Lower lobe of right lung (tissue), 2 donors: Measurements from ENCODE around the gene ABCG2. TPM values are rescaled to one million over a fixed set of nuclear protein-coding genes. Genes with fewer than 3 reads are reported as not detected.

Source experiments
- ATAC-seq, 2 donors: fragments of 200-7000 bp; cut with Tn5 transposase; one replicate each; pipeline ENCODE4 v1.9.1; 2020 to 2022; ENCODE audit warnings: mild to moderate bottlenecking in 2 of 2, moderate library complexity in 2 of 2
- DNase-seq: peaks from one replicate; pipeline ENCODE4 v3.0.0-alpha.2; 2020
- H3K27ac ChIP-seq: fragments of 200-600 bp; one replicate; pipeline ENCODE4 v1.8.0; 2022
- H3K27me3 ChIP-seq: fragments of 200-600 bp; one replicate; pipeline ENCODE4 v1.8.0; 2022; ENCODE audit warnings: low read depth
- H3K36me3 ChIP-seq: fragments of 200-600 bp; one replicate; pipeline ENCODE4 v1.8.0; 2022; ENCODE audit warnings: mild to moderate bottlenecking
- H3K4me1 ChIP-seq: fragments of 200-600 bp; one replicate; pipeline ENCODE4 v1.8.0; 2022
- H3K4me3 ChIP-seq: fragments of 200-600 bp; one replicate; pipeline ENCODE4 v1.8.0; 2022; ENCODE audit warnings: mild to moderate bottlenecking
- H3K9me3 ChIP-seq: fragments of 200-600 bp; one replicate; pipeline ENCODE4 v1.8.0; 2022
- intact Hi-C: fragments of 100-400 bp; cut with DNase I; formaldehyde crosslinking; loops from one replicate; pipeline ENCODE4 v1.11.0; 2022
- total RNA-seq: library from RNA; stranded (reverse); fragmentation: NEBNext Ultra II Directional; extraction: Animal tissue kit (Norgen Biotek cat#: 25700); gene quantifications from one replicate; pipeline ENCODE4 v1.2.1, GENCODE V29; 2021
- TF ChIP-seq, protein P1 (sequence below): fragments of 200-600 bp; IDR thresholded peaks from one replicate; pipeline ENCODE4 v1.8.0; 2022; ENCODE audit warnings: antibody characterized with exemption, mild to moderate bottlenecking
- donor health status: DM: no; HTN: yes; CAD: no; lungs with severe emphysema.

ABCG2 gene
- total RNA-seq, 1 donor from 2014 or later, result 9.1 TPM

DNA sequence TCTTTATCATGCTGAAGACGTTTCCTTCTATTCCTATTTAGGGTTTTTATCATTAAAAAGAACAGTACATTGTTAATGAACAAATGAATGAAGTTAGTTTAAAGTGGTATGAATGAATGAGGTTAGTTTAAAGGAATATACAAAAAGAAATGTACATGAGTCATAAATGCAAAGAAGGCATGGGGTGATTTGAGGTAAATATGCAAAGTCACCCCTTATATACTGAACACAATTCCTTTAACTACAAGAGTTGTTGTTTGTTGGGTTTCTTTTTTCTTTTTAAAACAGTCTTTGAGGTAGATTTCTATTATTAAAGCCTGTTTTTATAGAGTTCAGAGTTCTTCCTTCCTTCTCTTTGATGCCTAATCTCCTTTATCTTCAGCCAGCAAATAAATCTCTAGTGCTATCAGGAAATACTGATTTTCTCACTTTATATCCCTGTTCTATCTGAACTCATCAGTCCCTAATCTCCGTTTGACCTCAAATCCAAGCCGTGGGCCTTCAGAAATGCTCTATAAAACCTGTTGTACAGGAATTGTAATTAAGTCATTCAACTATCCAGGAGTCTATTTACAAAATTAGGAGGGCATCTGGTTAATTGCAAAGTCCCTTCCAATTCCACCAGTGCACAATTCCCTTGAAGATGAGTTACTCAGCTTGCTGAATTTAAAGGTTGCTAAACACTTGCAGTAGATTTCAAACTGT lies 31.6 kb upstream of the ABCG2 start:
- no peak for ATAC-seq
- no peak overlapping the region for H3K27ac ChIP-seq

GRCh38 chr4:88189418-88189738 lies 30.9 kb upstream of the ABCG2 start:
- Histone ChIP-seq H3K36me3 (no peaks in the 10 kb centered on the region), H3K4me3 (no peak overlapping the region), H3K4me1 (no peaks in the 10 kb centered on the region), H3K27ac (no peak overlapping the region), H3K9me3 (no peaks in the 10 kb centered on the region), H3K27me3 (no peaks in the 10 kb centered on the region)
- DNase-seq (no peak), ATAC-seq (no peak)
- TF ChIP-seq, protein P1, sequence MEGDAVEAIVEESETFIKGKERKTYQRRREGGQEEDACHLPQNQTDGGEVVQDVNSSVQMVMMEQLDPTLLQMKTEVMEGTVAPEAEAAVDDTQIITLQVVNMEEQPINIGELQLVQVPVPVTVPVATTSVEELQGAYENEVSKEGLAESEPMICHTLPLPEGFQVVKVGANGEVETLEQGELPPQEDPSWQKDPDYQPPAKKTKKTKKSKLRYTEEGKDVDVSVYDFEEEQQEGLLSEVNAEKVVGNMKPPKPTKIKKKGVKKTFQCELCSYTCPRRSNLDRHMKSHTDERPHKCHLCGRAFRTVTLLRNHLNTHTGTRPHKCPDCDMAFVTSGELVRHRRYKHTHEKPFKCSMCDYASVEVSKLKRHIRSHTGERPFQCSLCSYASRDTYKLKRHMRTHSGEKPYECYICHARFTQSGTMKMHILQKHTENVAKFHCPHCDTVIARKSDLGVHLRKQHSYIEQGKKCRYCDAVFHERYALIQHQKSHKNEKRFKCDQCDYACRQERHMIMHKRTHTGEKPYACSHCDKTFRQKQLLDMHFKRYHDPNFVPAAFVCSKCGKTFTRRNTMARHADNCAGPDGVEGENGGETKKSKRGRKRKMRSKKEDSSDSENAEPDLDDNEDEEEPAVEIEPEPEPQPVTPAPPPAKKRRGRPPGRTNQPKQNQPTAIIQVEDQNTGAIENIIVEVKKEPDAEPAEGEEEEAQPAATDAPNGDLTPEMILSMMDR, result no peak
- intact Hi-C loops, result no loop called here

More for the DNA sequence above, 31.6 kb upstream of the ABCG2 start:
- TF ChIP-seq, protein P1, result no peak
- intact Hi-C loops, result no loop called here
- Histone ChIP-seq H3K4me1 (no peaks in the 10 kb centered on the region), H3K9me3 (no peaks in the 10 kb centered on the region), H3K4me3 (no peak overlapping the region), H3K27me3 (no peaks in the 10 kb centered on the region), H3K36me3 (no peaks in the 10 kb centered on the region)
- DNase-seq, result no peak

DNA sequence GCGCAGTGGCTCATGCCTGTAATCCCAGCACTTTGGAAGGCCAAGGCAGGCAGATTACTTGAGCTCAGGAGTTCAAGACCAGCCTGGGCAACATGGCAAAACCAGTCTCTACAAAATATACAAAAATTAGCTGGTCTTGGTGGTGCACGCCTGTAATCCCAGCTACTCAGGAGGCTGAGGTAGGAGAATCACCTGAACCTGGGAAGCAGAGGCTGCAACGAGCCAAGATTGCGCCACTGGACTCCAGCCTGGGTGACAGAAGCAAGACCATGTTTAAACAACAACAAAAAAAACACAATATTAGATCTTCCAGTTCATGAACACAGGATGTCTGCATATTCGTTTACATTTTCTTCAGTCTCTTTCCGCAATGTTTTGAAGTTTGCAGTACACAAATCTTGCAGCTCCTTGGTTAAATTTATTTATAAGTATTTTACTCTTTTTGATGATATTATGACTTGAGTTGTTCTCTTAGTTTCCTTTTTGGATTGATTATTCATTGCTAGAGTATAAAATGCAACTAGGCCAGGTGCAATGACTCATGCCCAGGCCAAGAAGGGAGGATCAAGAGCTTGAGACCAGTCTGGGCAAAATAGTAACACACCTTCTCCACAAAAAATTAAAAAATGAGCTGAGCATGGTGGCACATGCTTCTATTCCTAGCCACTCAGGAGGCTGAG lies 30.4 kb upstream of the ABCG2 start:
- no peaks in the 10 kb centered on the region for H3K4me1 ChIP-seq
- H3K27me3 ChIP-seq, result no peaks in the 10 kb centered on the region
- no peaks in the 10 kb centered on the region for H3K36me3 ChIP-seq
- intact Hi-C loops, result no loop called here
- no peak overlapping the region for H3K27ac ChIP-seq
- H3K4me3 ChIP-seq, result no peak overlapping the region
- DNase-seq (no peak), ATAC-seq (no peak)
- no peaks in the 10 kb centered on the region for H3K9me3 ChIP-seq
- TF ChIP-seq, protein P1, result no peak

DNA sequence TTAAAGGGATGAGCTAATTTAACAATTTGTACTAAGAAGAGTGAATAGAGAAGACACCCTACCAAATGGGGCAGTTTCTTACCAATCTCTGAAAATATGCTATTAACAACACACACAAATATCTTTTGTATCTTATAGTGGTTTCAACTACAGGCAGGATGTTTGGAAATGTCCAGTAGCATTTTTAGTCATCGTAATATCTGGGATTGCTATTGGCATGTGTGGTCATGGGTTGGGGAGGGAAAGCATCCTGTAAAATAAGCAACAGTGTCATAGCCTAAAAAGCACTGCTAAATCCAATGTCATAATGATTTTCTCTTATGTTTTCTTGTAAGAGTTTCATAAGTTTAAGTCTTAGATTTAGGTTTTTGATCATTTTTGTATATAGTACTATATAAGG lies 29.3 kb upstream of the ABCG2 start:
- Histone ChIP-seq H3K4me3 (no peak overlapping the region), H3K27ac (no peak overlapping the region), H3K9me3 (no peaks in the 10 kb centered on the region), H3K36me3 (no peaks in the 10 kb centered on the region), H3K27me3 (no peaks in the 10 kb centered on the region), H3K4me1 (no peaks in the 10 kb centered on the region)
- intact Hi-C loops, result no loop called here
- TF ChIP-seq, protein P1, result no peak
- ATAC-seq (no peak), DNase-seq (no peak)

DNA sequence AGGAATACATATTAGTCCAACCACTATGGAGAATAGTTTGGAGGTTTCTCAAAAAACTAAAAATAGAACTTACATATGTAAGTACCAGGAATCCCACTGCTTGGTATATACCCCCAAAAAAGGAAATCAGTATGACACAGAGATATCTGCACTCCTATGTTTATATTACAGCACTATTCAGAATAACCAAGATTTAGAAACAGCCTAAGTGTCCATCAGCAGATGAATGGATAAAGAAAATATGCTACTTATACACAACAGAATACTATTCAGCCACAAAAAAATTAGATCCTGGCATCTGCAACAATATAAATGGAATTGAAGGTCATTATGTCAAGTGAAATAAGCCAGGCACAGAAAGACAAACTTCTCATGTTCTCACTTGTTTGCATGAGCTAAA lies 27.5 kb upstream of the ABCG2 start:
- no peak for DNase-seq
- Histone ChIP-seq H3K27ac (no peak overlapping the region), H3K9me3 (no peaks in the 10 kb centered on the region), H3K4me1 (no peaks in the 10 kb centered on the region), H3K36me3 (no peaks in the 10 kb centered on the region), H3K27me3 (no peaks in the 10 kb centered on the region), H3K4me3 (no peak overlapping the region)
- TF ChIP-seq, protein P1, result no peak
- no peak for ATAC-seq
- intact Hi-C loops, result no loop called here
